GM19455 (cell line): Measurements from ENCODE around the gene INPP5E.

Experiments
- ATAC-seq: cut with Tn5 transposase; IDR thresholded peaks from one replicate; pipeline ENCODE4 v1.9.1; 2021; ENCODE audit not compliant: unreplicated experiment

INPP5E gene

GRCh38 chr9:136474021-136474640, 34.5 kb upstream of the INPP5E start:
- no peak for ATAC-seq

GRCh38 chr9:136473354-136473721, 33.7 kb upstream of the INPP5E start:
- ATAC-seq = no peak

GRCh38 chr9:136472640-136473353, 33.2 kb upstream of the INPP5E start:
- no peak for ATAC-seq

- ATAC-seq = no peak
Observed at GRCh38 chr9:136471802-136472487, 32.3 kb upstream of the INPP5E start.

GRCh38 chr9:136470792-136471469, 31.3 kb upstream of the INPP5E start:
- ATAC-seq = no peak

- ATAC-seq = no peak
Observed at GRCh38 chr9:136470356-136470755, 30.7 kb upstream of the INPP5E start.

GRCh38 chr9:136467766-136468165, 28.1 kb upstream of the INPP5E start:
- no peak for ATAC-seq

GRCh38 chr9:136466155-136466541, 26.5 kb upstream of the INPP5E start:
- no peak for ATAC-seq

- ATAC-seq = no peak
Observed at GRCh38 chr9:136465500-136466154, 26.0 kb upstream of the INPP5E start.

- ATAC-seq = no peak
Observed at GRCh38 chr9:136464241-136464640, 24.6 kb upstream of the INPP5E start.

- ATAC-seq = no peak
Observed at GRCh38 chr9:136463578-136463977, 23.9 kb upstream of the INPP5E start.

GRCh38 chr9:136462664-136463063, 23.0 kb upstream of the INPP5E start:
- no peak for ATAC-seq

GRCh38 chr9:136460772-136461325, 21.2 kb upstream of the INPP5E start:
- ATAC-seq = no peak

GRCh38 chr9:136459425-136459824, 19.8 kb upstream of the INPP5E start:
- no peak for ATAC-seq

- ATAC-seq = no peak
Observed at GRCh38 chr9:136457326-136457725, 17.7 kb upstream of the INPP5E start.

- no peak for ATAC-seq
Observed at GRCh38 chr9:136456258-136456657, 16.6 kb upstream of the INPP5E start.

GRCh38 chr9:136455043-136456002, 15.7 kb upstream of the INPP5E start:
- ATAC-seq = no peak

- no peak for ATAC-seq
Observed at GRCh38 chr9:136454026-136454796, 14.6 kb upstream of the INPP5E start.

- ATAC-seq = no peak
Observed at GRCh38 chr9:136453326-136453725, 13.7 kb upstream of the INPP5E start.
